Activated naive CD4-positive, alpha-beta T cell treated with anti-CD3 and anti-CD28 coated beads, Interleukin-2, amount 50 U/mL, for 24 hours (primary cell): ENCODE measurements around the gene CATSPERE.

Source experiments
- H3K27ac Mint-ChIP-seq: one replicate; pipeline ENCODE4 v1.8.0; 2021; ENCODE audit warnings: mild to moderate bottlenecking, mixed read lengths
- H3K27me3 Mint-ChIP-seq: one replicate; pipeline ENCODE4 v1.8.0; 2021; ENCODE audit warnings: mixed read lengths
- H3K36me3 Mint-ChIP-seq: one replicate; pipeline ENCODE4 v1.8.0; 2021; ENCODE audit warnings: mixed read lengths
- H3K4me1 Mint-ChIP-seq: one replicate; pipeline ENCODE4 v1.8.0; 2021; ENCODE audit warnings: mixed read lengths
- H3K4me3 Mint-ChIP-seq: one replicate; pipeline ENCODE4 v1.8.0; 2021; ENCODE audit warnings: mild to moderate bottlenecking, mixed read lengths
- H3K9me3 Mint-ChIP-seq: one replicate; pipeline ENCODE4 v1.8.0; 2021; ENCODE audit warnings: mixed read lengths

The CATSPERE gene, protein sequence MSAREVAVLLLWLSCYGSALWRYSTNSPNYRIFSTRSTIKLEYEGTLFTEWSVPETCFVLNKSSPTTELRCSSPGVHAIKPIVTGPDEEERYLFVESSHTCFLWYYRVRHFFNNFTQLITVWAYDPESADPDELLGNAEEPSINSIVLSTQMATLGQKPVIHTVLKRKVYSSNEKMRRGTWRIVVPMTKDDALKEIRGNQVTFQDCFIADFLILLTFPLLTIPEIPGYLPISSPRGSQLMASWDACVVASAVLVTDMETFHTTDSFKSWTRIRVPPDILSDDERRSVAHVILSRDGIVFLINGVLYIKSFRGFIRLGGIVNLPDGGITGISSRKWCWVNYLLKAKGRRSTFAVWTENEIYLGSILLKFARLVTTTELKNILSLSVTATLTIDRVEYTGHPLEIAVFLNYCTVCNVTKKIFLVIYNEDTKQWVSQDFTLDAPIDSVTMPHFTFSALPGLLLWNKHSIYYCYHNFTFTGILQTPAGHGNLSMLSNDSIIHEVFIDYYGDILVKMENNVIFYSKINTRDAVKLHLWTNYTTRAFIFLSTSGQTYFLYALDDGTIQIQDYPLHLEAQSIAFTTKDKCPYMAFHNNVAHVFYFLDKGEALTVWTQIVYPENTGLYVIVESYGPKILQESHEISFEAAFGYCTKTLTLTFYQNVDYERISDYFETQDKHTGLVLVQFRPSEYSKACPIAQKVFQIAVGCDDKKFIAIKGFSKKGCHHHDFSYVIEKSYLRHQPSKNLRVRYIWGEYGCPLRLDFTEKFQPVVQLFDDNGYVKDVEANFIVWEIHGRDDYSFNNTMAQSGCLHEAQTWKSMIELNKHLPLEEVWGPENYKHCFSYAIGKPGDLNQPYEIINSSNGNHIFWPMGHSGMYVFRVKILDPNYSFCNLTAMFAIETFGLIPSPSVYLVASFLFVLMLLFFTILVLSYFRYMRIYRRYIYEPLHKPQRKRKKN

GRCh38 chr1:244461245-244462071 lies at the start of gene CATSPERE:
TSS of gene CATSPERE (plus strand) at chr1:244461273. CDS start at chr1:244461430, 157 bp downstream.
- H3K36me3 Mint-ChIP-seq: peaks cover 5% of the 10 kb centered on the region
- peak within 1 kb of the TSS; percentile 88 for H3K4me3 Mint-ChIP-seq
- H3K4me1 Mint-ChIP-seq: peaks cover 10% of the 10 kb centered on the region
- H3K27ac Mint-ChIP-seq: peak within 1 kb of the TSS; percentile 97
- H3K27me3 Mint-ChIP-seq: no peaks in the 10 kb centered on the region
- peaks cover 5% of the 10 kb centered on the region for H3K9me3 Mint-ChIP-seq

DNA sequence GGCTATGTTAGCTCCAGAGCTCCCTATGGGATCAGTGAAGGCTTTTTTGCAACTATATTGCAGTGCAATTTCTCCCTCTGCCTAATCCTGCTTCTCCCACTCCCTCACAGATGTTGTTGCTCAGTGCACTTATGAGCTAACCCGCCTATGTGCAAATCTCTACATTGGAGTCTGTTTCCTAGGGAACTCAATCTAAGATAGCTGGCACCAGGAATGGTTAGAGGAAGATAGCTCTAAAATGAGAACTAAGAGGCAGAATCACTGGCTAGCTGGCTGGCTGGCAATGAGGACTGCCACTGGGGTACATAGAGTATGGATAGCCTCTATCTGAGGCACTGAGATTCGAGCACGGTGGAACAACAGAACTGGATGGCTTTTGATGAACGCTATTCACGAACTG lies 48.9 kb upstream of the CATSPERE start:
- Mint-ChIP-seq H3K27me3 (no peaks in the 10 kb centered on the region), H3K4me3 (no peak overlapping the region), H3K9me3 (no peaks in the 10 kb centered on the region), H3K27ac (no peak overlapping the region), H3K4me1 (peaks cover 5% of the 10 kb centered on the region), H3K36me3 (peaks cover 56% of the 10 kb centered on the region)

DNA sequence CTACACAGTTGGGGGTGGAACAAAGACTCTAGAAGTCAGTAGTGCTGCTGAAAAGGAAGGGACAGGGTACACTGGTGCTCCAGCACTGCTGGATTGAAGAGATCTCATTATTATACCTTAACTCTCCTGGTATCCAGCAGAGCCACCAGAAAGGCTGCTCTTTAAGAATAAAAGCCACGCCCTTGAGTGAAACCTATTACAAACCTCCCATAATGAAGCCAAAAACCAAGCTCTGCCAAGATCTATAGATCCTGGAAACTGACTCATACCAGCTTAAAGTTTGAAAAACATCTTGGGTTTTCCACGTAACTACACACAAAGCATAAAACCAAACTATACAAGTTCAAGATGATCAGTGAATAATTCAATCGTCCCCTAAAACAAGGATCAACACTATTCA lies 47.3 kb upstream of the CATSPERE start:
- Mint-ChIP-seq H3K4me1 (peaks cover 5% of the 10 kb centered on the region), H3K27ac (peak overlapping the region; percentile 43), H3K27me3 (no peaks in the 10 kb centered on the region), H3K4me3 (no peak overlapping the region), H3K36me3 (peaks cover 51% of the 10 kb centered on the region), H3K9me3 (no peaks in the 10 kb centered on the region)

DNA sequence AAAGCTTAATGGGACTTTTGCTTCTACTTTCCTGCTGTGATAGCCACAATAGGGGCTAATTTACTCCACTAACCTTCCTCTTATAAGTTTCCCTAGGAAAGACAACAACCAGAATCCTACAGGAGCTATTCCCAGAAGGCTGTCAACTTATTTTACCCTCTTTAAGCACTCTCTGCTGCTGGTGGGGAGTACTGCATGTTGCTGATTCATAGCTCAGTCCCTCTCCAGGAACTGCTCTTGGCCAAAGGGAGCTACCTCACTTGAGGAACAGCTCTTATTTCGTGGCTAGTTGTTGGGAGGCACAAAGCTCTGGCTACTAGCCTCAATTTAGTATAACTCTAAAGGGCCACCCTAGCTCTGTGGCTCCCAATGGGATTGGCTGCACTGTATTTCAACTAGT lies 46.5 kb upstream of the CATSPERE start:
- H3K36me3 Mint-ChIP-seq: peaks cover 51% of the 10 kb centered on the region
- H3K27me3 Mint-ChIP-seq: no peaks in the 10 kb centered on the region
- no peak overlapping the region for H3K4me3 Mint-ChIP-seq
- no peak overlapping the region for H3K27ac Mint-ChIP-seq
- no peaks in the 10 kb centered on the region for H3K9me3 Mint-ChIP-seq
- peaks cover 5% of the 10 kb centered on the region for H3K4me1 Mint-ChIP-seq

DNA sequence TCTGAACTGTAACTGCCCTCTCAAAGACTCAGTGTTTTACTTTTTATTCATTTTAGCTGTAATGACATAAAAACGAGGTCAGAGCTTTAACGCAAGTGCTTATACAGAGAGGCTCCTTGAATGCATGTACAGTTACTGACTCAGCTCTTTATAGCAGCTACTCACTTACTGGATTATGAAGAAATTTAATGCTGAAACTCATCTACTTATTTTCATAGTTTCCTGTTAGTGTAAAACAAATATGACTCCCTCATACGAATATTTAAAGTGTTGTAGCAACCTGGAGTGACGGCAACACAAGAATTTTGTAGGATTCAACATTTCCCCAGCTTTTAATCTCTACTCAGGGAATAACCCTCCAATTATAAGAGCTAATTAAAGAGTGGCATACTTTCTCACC lies 42.0 kb upstream of the CATSPERE start:
- Mint-ChIP-seq H3K27me3 (no peaks in the 10 kb centered on the region), H3K4me3 (no peak overlapping the region), H3K4me1 (peaks cover 2% of the 10 kb centered on the region), H3K36me3 (peaks cover 30% of the 10 kb centered on the region), H3K27ac (peak overlapping the region; percentile 65), H3K9me3 (no peaks in the 10 kb centered on the region)

- H3K4me3 Mint-ChIP-seq: no peak overlapping the region
- H3K27ac Mint-ChIP-seq: no peak overlapping the region
- no peaks in the 10 kb centered on the region for H3K27me3 Mint-ChIP-seq
- H3K4me1 Mint-ChIP-seq: peaks cover 18% of the 10 kb centered on the region
- peaks cover 34% of the 10 kb centered on the region for H3K36me3 Mint-ChIP-seq
- no peaks in the 10 kb centered on the region for H3K9me3 Mint-ChIP-seq
Measured at GRCh38 chr1:244422174-244422573, 38.9 kb upstream of the CATSPERE start.

DNA sequence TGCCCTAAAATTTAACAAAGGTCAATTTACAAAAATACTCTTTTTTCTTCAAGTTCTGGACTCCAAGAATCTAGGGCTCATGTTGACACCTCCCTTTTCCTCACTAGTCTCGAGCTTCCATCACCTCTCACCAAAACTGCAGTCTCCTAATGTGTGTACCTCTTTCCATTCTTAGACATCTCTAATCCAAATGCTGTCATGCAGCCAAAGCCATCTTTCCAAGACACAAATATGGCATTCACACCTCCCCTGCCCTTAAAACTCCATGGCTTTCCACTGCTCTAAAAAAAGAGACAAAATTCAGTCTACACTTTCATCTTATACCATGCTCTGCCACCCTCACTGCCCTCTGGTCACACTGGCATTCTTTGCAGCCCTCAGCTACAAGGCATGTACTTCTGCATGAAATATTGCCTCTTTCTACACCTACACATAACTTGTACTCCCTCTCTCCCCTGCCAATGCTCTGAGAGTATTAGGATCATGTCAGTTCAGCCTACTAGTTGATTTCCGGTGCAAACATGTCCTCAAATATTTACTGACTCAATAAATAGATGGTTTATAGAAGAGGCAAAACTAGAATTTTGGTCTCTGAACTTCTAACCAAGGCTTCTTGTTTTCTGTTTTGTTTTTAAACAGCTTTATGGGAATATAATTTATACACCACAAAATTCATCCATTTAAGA lies 36.3 kb upstream of the CATSPERE start:
- peaks cover 27% of the 10 kb centered on the region for H3K4me1 Mint-ChIP-seq
- H3K27me3 Mint-ChIP-seq: no peaks in the 10 kb centered on the region
- peaks cover 21% of the 10 kb centered on the region for H3K36me3 Mint-ChIP-seq
- H3K9me3 Mint-ChIP-seq: no peaks in the 10 kb centered on the region
- H3K27ac Mint-ChIP-seq: no peak overlapping the region
- H3K4me3 Mint-ChIP-seq: no peak overlapping the region

DNA sequence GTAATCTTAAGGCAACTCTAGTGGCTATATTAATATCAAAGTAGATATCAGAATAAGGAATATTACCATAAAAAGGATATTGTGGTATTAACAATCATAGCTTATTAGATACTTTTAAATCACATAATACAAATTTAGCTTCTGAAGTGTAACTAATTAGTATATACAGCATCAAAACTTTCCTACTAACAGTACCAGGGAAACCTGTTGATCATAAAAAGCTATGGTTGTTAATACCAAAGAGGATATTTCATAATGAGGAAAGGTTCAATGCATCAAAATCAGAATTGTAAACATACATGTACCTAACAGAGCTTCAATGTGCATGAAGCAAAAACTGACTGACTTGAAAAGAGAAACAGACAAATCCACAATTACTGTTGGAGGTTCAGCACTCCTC lies 33.4 kb upstream of the CATSPERE start:
- Mint-ChIP-seq H3K27ac (no peak overlapping the region), H3K27me3 (no peaks in the 10 kb centered on the region), H3K4me3 (no peak overlapping the region)

DNA sequence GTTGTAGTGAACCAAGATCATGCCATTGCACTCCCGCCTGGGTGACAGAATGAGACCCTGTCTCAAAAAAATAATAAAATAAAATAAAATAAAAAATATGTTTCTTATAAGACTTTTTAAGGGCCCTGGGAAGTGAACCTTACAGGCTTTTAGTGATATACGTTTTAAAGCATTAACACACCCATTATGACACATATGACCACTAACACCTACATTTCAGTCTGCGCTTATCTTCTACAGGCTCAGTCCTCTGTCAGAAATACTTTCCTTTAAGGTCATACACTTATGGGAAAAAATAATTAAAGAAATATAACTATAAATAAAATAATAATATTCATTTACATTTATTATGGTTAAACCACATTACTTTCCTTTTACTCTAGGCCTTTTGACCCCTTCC lies 31.3 kb upstream of the CATSPERE start:
- no peaks in the 10 kb centered on the region for H3K9me3 Mint-ChIP-seq
- peaks cover 18% of the 10 kb centered on the region for H3K36me3 Mint-ChIP-seq
- H3K27ac Mint-ChIP-seq: no peak overlapping the region
- peaks cover 34% of the 10 kb centered on the region for H3K4me1 Mint-ChIP-seq
- no peak overlapping the region for H3K4me3 Mint-ChIP-seq
- no peaks in the 10 kb centered on the region for H3K27me3 Mint-ChIP-seq

More for the DNA sequence above, 33.4 kb upstream of the CATSPERE start:
- peaks cover 23% of the 10 kb centered on the region for H3K36me3 Mint-ChIP-seq
- H3K9me3 Mint-ChIP-seq: no peaks in the 10 kb centered on the region
- peaks cover 32% of the 10 kb centered on the region for H3K4me1 Mint-ChIP-seq

- H3K27ac Mint-ChIP-seq: no peak overlapping the region
- peaks cover 35% of the 10 kb centered on the region for H3K4me1 Mint-ChIP-seq
- no peaks in the 10 kb centered on the region for H3K9me3 Mint-ChIP-seq
- H3K4me3 Mint-ChIP-seq: no peak overlapping the region
- H3K27me3 Mint-ChIP-seq: no peaks in the 10 kb centered on the region
- H3K36me3 Mint-ChIP-seq: peaks cover 18% of the 10 kb centered on the region
Measured at GRCh38 chr1:244431166-244431565, 29.9 kb upstream of the CATSPERE start.

DNA sequence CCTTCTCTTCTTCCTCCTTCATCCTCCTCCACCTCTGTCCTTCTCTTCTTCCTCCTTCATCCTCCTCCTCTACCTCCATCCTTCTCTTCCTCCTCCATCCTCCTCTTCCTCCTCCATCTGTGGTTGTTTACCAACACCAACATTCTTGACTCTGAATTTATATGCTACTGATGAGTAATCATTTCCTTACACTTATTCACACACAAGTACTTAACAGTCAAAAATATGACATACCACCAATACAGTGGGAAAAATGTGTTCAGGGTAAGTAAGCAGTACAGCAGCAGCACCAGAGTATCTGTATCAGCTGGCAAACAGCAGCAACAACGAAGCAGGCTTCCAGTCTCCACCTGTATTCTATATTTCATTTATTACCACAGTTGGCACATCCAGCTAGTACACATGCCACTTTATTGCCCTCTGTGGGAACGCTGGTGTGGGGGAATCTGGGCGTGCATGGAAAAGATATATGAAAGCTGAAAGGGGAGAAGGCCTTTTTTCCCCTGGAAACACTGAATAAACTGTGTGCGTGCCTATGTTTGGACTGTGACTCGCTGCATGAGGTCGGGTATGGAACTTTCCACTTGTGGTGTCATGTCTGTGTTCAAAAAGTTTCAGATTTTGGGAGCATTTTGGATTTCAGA lies 25.4 kb upstream of the CATSPERE start:
- H3K27ac Mint-ChIP-seq: peak overlapping the region; percentile 98
- H3K36me3 Mint-ChIP-seq: peaks cover 15% of the 10 kb centered on the region
- no peaks in the 10 kb centered on the region for H3K27me3 Mint-ChIP-seq
- H3K4me1 Mint-ChIP-seq: peaks cover 51% of the 10 kb centered on the region
- peak overlapping the region; percentile 77 for H3K4me3 Mint-ChIP-seq
- no peaks in the 10 kb centered on the region for H3K9me3 Mint-ChIP-seq

- H3K4me3 Mint-ChIP-seq: peak overlapping the region; percentile 77
- H3K4me1 Mint-ChIP-seq: peaks cover 51% of the 10 kb centered on the region
- H3K27me3 Mint-ChIP-seq: no peaks in the 10 kb centered on the region
- peak overlapping the region; percentile 98 for H3K27ac Mint-ChIP-seq
- H3K9me3 Mint-ChIP-seq: no peaks in the 10 kb centered on the region
- peaks cover 15% of the 10 kb centered on the region for H3K36me3 Mint-ChIP-seq
Measured at GRCh38 chr1:244436336-244437085, 24.6 kb upstream of the CATSPERE start.

DNA sequence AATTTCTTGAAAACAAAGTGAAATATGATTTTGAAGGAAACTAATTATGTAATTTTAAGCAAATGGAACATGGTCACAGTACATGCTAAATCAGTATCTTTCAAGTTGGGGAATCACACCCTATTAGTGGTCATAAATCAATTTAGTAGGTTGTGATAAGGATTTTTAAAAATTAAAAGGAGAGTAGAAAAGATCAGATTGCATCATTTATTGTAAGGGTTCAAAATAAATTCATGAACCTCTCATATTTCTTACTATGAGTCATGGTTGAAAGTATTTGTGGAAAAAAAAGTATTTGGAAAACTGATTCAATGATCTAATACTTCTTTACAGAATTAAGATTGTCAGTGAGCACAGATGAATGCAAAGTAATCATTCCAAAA lies 24.0 kb upstream of the CATSPERE start:
- peaks cover 12% of the 10 kb centered on the region for H3K36me3 Mint-ChIP-seq
- no peaks in the 10 kb centered on the region for H3K27me3 Mint-ChIP-seq
- H3K4me1 Mint-ChIP-seq: peaks cover 52% of the 10 kb centered on the region
- peak overlapping the region; percentile 98 for H3K27ac Mint-ChIP-seq
- no peaks in the 10 kb centered on the region for H3K9me3 Mint-ChIP-seq
- no peak overlapping the region for H3K4me3 Mint-ChIP-seq
